K562 (cell line): ENCODE results near the gene ALDH7A1.

Experiments used
- CBX5 ChIP-seq: IDR thresholded peaks from 2 replicates; pipeline ENCODE4 v1.6.1; 2014; ENCODE audit warnings: low read depth, borderline replicate concordance
- CTCF ChIP-seq, 3 experiments: IDR thresholded peaks in 2 of 3; conservative IDR thresholded peaks in 1 of 3; 2 replicates each; pipeline ENCODE4 v1.5.1; 2011 to 2012; ENCODE audit warnings: low read length in 3 of 3, mild to moderate bottlenecking in 3 of 3, control low read depth in 2 of 3, improper control_type of control experiment in 1 of 3, inconsistent platforms in 1 of 3, low read depth in 1 of 3, mixed read lengths in 1 of 3, moderate library complexity in 1 of 3; ENCODE audit not compliant: insufficient read depth in 2 of 3
- IRF1 ChIP-seq: sonication (generic); formaldehyde crosslinking; IDR thresholded peaks from 2 replicates; pipeline ENCODE4 v1.8.0; 2022; ENCODE audit warnings: missing genetic modification reagents, mild to moderate bottlenecking, borderline replicate concordance
- SMC3 ChIP-seq: conservative IDR thresholded peaks from 2 replicates; pipeline ENCODE4 v1.6.1; 2011; ENCODE audit warnings: low read depth, low read length, improper control_type of control experiment; ENCODE audit not compliant: insufficient read depth
- SP1 ChIP-seq: sonication (generic); formaldehyde crosslinking; IDR thresholded peaks from 2 replicates; pipeline ENCODE4 v1.8.1; 2022; ENCODE audit warnings: mild to moderate bottlenecking, missing genetic modification reagents
- YY1 ChIP-seq, 3 experiments: IDR thresholded peaks; 2 replicates each; pipeline ENCODE4 v1.6.1; 2011; ENCODE audit warnings: low read length in 2 of 3, mild to moderate bottlenecking in 2 of 3, moderate library complexity in 2 of 3, borderline replicate concordance in 1 of 3, control low read depth in 1 of 3, low read depth in 1 of 3; ENCODE audit not compliant: insufficient read depth in 3 of 3, insufficient replicate concordance in 2 of 3, control insufficient read depth in 1 of 3, insufficient read length in 1 of 3; ENCODE audit errors: extremely low read depth in 1 of 3
- ZNF740 ChIP-seq, 3 experiments: fragments of 200-800 bp in 1 of 3; sonication (Bioruptor generic) in 1 of 3; sonication (generic) in 1 of 3; formaldehyde crosslinking in 1 of 3; IDR thresholded peaks; 2 replicates each; pipeline versions ENCODE4 v1.6.1 to v1.8.0; 2016 to 2022; ENCODE audit warnings: mild to moderate bottlenecking in 2 of 3, missing compliant biosample characterization in 2 of 3, missing genetic modification characterization in 2 of 3, missing genetic modification reagents in 1 of 3

GRCh38 chr5:126631920-126632319, 36.9 kb upstream of the ALDH7A1 start:
- no peak for TF ChIP-seq CBX5
- TF ChIP-seq SMC3, result no peak
- no peak for TF ChIP-seq CTCF (IDR thresholded peaks at IDR 0.05 in 2 of 3, conservative IDR thresholded peaks at IDR 0.05 in 1 of 3; ENCODE audit: insufficient read depth in 2 of 3, low read depth in 1 of 3, low read length in 3 of 3)
- TF ChIP-seq IRF1 (CRISPR knock-in tag), result no peak
- no peak for TF ChIP-seq SP1
- no peak for TF ChIP-seq ZNF740 (CRISPR knock-in tag; IDR thresholded peaks at IDR 0.05)
- TF ChIP-seq ZNF740 (tag; IDR thresholded peaks at IDR 0.05), result no peak
- no peak for TF ChIP-seq YY1 (IDR thresholded peaks at IDR 0.05; ENCODE audit: borderline replicate concordance in 1 of 3, control insufficient read depth in 1 of 3, extremely low read depth in 1 of 3, insufficient read depth in 3 of 3, insufficient read length in 1 of 3, insufficient replicate concordance in 2 of 3, low read depth in 1 of 3, low read length in 2 of 3)
